Fibroblast of pulmonary artery (primary cell): Measurements from ENCODE around the gene SPHKAP.

Experiments
- DNase-seq: peaks from one replicate; pipeline ENCODE4 v3.0.0-alpha.2; 2010; ENCODE audit warnings: low read depth
- H3K4me3 ChIP-seq: replicated peaks from 2 replicates; pipeline ENCODE4 v1.5.1; 2011; ENCODE audit warnings: low read depth, mild to moderate bottlenecking, control low read depth, low read length, moderate library complexity
- CTCF ChIP-seq: IDR thresholded peaks from 2 replicates; pipeline ENCODE4 v1.5.1; 2011; ENCODE audit warnings: mild to moderate bottlenecking, control low read depth, low read length, inconsistent platforms; ENCODE audit errors: missing control alignments

The SPHKAP gene

GRCh38 chr2:228126401-228126800 lies 55.1 kb downstream of the SPHKAP start:
- TF ChIP-seq CTCF: no peak
- no peak for DNase-seq
- H3K4me3 ChIP-seq: no peak overlapping the region

GRCh38 chr2:228118940-228119339 lies 62.5 kb downstream of the SPHKAP start:
- no peak overlapping the region for H3K4me3 ChIP-seq
- DNase-seq: no peak
- TF ChIP-seq CTCF: no peak

DNA sequence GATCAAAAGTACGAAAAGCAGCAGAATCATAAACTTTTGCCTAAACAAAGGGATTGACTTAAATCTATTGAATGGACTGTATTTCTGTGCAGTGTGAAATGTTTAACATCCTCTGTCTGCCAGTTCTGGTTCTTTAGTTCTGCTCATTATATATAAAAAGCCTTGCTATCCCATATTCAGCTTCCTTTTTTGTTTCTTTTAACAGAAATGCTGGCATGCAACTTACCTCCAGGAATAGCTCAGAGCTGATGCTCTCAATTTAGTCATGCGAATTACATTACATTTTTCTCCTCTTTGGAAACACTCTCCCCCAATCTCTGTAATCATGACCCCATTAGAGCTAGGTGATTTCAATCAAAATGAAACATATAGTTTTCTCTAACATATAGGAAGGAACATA lies 73.6 kb downstream of the SPHKAP start:
- no peak for DNase-seq
- no peak overlapping the region for H3K4me3 ChIP-seq
- no peak for TF ChIP-seq CTCF

DNA sequence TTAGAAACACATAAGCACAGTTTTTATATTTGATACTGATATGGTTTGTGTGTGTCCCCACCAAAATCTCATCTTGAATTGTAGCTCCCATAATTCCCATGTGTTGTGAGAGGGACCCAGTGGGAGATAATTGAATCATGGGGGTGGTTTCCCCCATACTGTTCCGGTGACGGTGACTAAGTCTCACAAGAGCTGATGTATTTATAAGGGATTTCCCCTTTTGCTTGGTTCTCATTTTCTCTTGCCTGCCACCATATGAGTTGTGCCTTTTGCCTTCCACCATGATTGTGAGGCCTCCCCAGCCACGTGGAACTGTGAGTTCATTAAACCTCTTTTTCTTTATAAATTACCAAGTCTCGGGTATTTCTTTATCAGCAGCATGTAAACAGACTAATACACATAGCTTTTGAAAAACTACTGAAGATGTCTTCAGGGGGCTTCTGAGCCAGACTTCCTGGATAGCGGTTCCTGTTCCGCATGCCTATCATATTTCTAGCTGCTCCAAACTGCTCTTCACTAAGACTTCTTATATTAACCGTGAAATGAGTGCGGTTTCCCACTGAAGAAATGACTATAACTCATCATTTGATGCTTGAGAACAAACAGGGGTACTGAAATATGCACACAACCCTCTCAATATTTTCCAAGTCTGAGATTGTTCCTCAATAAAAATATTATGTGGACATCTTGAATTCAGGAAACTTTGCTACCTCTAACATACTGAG lies 75.8 kb downstream of the SPHKAP start:
- TF ChIP-seq CTCF: no peak
- no peak for DNase-seq
- H3K4me3 ChIP-seq: no peak overlapping the region

GRCh38 chr2:228104215-228104614 lies 77.3 kb downstream of the SPHKAP start:
- TF ChIP-seq CTCF: no peak
- H3K4me3 ChIP-seq: no peak overlapping the region
- DNase-seq: no peak

DNA sequence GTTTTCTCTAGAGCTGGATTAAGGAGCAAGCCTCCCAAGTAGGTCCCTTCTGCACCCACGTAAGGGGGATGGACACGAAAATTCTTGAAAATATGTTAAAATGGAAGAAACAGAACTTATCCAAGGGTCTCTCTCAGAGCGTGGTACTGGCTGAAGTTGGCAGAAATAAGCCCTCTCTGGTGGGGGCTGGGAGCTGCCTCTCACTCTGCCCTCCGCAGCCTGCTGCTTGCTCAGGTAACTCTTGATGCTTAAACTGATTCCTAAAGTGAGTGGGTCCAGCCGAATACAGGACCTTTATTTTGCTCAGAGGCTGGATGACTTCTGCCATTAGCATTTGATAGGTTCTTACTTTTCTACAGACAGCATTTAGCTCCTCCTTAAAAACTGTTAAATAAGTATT lies 78.1 kb downstream of the SPHKAP start:
- H3K4me3 ChIP-seq: no peak overlapping the region
- no peak for TF ChIP-seq CTCF
- no peak for DNase-seq

DNA sequence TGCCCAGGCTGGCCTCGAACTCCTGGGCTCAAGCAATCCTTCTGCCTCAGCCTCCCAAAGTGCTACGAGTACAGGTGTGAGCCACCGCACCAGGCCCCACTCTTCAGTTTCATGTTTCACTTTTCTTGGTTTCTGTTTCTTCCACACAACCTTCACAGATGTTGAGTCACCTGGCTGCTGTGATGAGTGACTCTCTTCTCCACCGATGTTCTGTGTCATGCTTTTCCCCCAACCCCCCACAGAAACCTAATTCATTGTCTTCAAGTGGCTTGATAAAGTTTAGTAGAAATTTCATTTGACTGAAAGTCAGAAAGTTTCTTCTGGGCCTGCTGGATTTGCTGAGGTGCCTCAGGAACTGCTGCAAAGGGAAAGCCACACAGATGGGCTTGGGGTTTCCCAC lies 78.5 kb downstream of the SPHKAP start:
- no peak for TF ChIP-seq CTCF
- H3K4me3 ChIP-seq: no peak overlapping the region
- no peak for DNase-seq
